Colon (tissue), 2 donors: ENCODE measurements around the gene PCBD2.
"Not testable (repeated sequence)": the region's sequence is repeated elsewhere in the genome, so short reads cannot be mapped to it uniquely, and the experiment has no call there.

Experiments
- FAIRE-seq: peaks from 2 replicates; lab custom pipeline; 2012; peaks lifted over from hg19 to GRCh38; lab: Jason Lieb, UNC
- donor health status: control.
- donor health status: control.

The PCBD2 gene

GRCh38 chr5:134906811-134907210 lies 1.9 kb downstream of the PCBD2 start:
- no peak for FAIRE-seq

GRCh38 chr5:134910752-134911151 lies 5.8 kb downstream of the PCBD2 start:
- not testable (repeated sequence) for FAIRE-seq

- FAIRE-seq = no peak
These were observed 6.6 kb downstream of the PCBD2 start for GRCh38 chr5:134911285-134912206.

GRCh38 chr5:134913254-134913653 lies 8.3 kb downstream of the PCBD2 start:
- FAIRE-seq = no peak

GRCh38 chr5:134913795-134914194 lies 8.9 kb downstream of the PCBD2 start:
- no peak for FAIRE-seq

- no peak for FAIRE-seq
These were observed 12.3 kb downstream of the PCBD2 start for GRCh38 chr5:134917070-134917815.

- no peak for FAIRE-seq
These were observed 13.9 kb downstream of the PCBD2 start for GRCh38 chr5:134918861-134919260.

GRCh38 chr5:134920848-134921575 lies 16.1 kb downstream of the PCBD2 start:
- FAIRE-seq = no peak

GRCh38 chr5:134932508-134932907 lies 27.6 kb downstream of the PCBD2 start:
- FAIRE-seq = no peak

GRCh38 chr5:134934202-134934601 lies 29.3 kb downstream of the PCBD2 start:
- no peak for FAIRE-seq

- no peak for FAIRE-seq
These were observed 31.0 kb downstream of the PCBD2 start for GRCh38 chr5:134935711-134936602.

GRCh38 chr5:134937526-134937925 lies 32.6 kb downstream of the PCBD2 start:
- no peak for FAIRE-seq

- no peak for FAIRE-seq
These were observed 33.1 kb downstream of the PCBD2 start for GRCh38 chr5:134938030-134938429.

- no peak for FAIRE-seq
These were observed 34.6 kb downstream of the PCBD2 start for GRCh38 chr5:134939500-134939899.

GRCh38 chr5:134943547-134943946 lies 38.6 kb downstream of the PCBD2 start:
- FAIRE-seq = no peak

GRCh38 chr5:134944630-134945029 lies 39.7 kb downstream of the PCBD2 start:
- no peak for FAIRE-seq

- FAIRE-seq = no peak
These were observed 40.1 kb downstream of the PCBD2 start for GRCh38 chr5:134945041-134945440.

- no peak for FAIRE-seq
These were observed 44.0 kb downstream of the PCBD2 start for GRCh38 chr5:134948911-134949310.

GRCh38 chr5:134949316-134949715 lies 44.4 kb downstream of the PCBD2 start:
- no peak for FAIRE-seq

GRCh38 chr5:134957920-134958608 lies 53.1 kb downstream of the PCBD2 start:
- no peak for FAIRE-seq

- FAIRE-seq = no peak
These were observed 53.8 kb downstream of the PCBD2 start for GRCh38 chr5:134958755-134959154.
